Breast epithelium (tissue), 3 donors: Measurements from ENCODE around the gene SYT9.
A peak's percentile ranks its signal among the peaks of the same experiment; 100 is the strongest.

Experiments used
- POLR2AphosphoS5 ChIP-seq, 3 donors: sonication (generic); formaldehyde crosslinking; IDR thresholded peaks; one replicate each; pipeline ENCODE4 v1.6.1; 2017; ENCODE audit warnings: antibody characterized with exemption in 3 of 3
- TF ChIP-seq, protein P1 (sequence below), 3 donors: fragments of 450-650 bp; IDR thresholded peaks; one replicate each; pipeline ENCODE4 v1.5.1; 2016 to 2017; ENCODE audit warnings: antibody characterized with exemption in 3 of 3, mild to moderate bottlenecking in 3 of 3, moderate library complexity in 3 of 3

DNA sequence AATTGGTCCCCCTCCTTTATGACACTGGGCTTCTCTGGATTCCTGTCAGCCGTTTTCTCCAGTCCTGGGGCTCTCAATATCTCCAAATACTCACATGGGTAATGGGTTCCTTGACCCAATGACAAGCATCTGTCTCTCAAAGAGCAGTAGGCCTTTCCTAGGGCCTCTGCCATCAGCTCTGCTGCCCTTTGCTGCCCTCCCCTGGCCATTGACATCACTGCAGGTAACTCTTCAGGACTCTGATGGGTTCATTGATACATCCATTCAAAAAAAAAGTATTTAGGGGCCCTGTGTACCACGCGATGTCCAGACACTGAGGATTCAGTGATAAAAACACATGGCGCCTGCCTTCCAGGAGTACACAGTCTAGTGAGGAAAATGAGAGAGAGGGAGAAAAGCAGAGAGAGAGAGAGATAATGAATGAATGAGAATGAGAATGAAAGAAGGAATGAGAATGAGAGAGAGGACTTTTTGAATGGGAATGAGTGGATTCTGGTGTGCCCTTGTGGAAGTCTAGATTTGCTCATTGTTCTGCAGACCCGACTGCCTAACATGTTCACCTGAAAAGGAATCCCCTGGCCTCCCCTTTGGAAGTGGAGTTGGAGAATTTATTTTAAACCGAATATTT lies 191.0 kb downstream of the SYT9 start:
- TF ChIP-seq, protein P1, sequence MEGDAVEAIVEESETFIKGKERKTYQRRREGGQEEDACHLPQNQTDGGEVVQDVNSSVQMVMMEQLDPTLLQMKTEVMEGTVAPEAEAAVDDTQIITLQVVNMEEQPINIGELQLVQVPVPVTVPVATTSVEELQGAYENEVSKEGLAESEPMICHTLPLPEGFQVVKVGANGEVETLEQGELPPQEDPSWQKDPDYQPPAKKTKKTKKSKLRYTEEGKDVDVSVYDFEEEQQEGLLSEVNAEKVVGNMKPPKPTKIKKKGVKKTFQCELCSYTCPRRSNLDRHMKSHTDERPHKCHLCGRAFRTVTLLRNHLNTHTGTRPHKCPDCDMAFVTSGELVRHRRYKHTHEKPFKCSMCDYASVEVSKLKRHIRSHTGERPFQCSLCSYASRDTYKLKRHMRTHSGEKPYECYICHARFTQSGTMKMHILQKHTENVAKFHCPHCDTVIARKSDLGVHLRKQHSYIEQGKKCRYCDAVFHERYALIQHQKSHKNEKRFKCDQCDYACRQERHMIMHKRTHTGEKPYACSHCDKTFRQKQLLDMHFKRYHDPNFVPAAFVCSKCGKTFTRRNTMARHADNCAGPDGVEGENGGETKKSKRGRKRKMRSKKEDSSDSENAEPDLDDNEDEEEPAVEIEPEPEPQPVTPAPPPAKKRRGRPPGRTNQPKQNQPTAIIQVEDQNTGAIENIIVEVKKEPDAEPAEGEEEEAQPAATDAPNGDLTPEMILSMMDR (IDR thresholded peaks at IDR 0.05) = peak; percentile 38 to 81 (median 61)
- no peak for TF ChIP-seq POLR2AphosphoS5 (IDR thresholded peaks at IDR 0.05)
